Measurements from ENCODE around the gene SLCO2A1.

- TF ChIP-seq, protein P1, sequence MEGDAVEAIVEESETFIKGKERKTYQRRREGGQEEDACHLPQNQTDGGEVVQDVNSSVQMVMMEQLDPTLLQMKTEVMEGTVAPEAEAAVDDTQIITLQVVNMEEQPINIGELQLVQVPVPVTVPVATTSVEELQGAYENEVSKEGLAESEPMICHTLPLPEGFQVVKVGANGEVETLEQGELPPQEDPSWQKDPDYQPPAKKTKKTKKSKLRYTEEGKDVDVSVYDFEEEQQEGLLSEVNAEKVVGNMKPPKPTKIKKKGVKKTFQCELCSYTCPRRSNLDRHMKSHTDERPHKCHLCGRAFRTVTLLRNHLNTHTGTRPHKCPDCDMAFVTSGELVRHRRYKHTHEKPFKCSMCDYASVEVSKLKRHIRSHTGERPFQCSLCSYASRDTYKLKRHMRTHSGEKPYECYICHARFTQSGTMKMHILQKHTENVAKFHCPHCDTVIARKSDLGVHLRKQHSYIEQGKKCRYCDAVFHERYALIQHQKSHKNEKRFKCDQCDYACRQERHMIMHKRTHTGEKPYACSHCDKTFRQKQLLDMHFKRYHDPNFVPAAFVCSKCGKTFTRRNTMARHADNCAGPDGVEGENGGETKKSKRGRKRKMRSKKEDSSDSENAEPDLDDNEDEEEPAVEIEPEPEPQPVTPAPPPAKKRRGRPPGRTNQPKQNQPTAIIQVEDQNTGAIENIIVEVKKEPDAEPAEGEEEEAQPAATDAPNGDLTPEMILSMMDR (conservative IDR thresholded peaks at IDR 0.05; ENCODE audit: low read depth, low read length), result no peak
- TF ChIP-seq MXI1 (IDR thresholded peaks at IDR 0.05; ENCODE audit: borderline replicate concordance, low read depth, low read length) (no peak), POLR2A (IDR thresholded peaks at IDR 0.05; ENCODE audit: low read depth, low read length) (no peak), FOS (IDR thresholded peaks at IDR 0.05; ENCODE audit: low read depth, low read length) (peak; percentile 72), CEBPB (IDR thresholded peaks at IDR 0.05; ENCODE audit: low read depth, low read length) (no peak), ELK1 (IDR thresholded peaks at IDR 0.05; ENCODE audit: borderline replicate concordance, low read depth, low read length) (no peak), BHLHE40 (IDR thresholded peaks at IDR 0.05; ENCODE audit: low read depth, low read length) (peak; percentile 97), USF2 (IDR thresholded peaks at IDR 0.05; ENCODE audit: low read depth, low read length) (peak; percentile 65)
Observed at GRCh38 chr3:133962849-133963248, 66.9 kb downstream of the SLCO2A1 start.
